GM18508 (cell line): Measurements from ENCODE around the gene SBK1.
"Not testable (repeated sequence)": the region's sequence is repeated elsewhere in the genome, so short reads cannot be mapped to it uniquely, and the experiment has no call there.

Experiments
- ATAC-seq: cut with Tn5 transposase; IDR thresholded peaks from one replicate; pipeline ENCODE4 v1.9.1; 2021; ENCODE audit warnings: moderate number of reproducible peaks; ENCODE audit not compliant: insufficient read depth, unreplicated experiment

Gene SBK1

DNA sequence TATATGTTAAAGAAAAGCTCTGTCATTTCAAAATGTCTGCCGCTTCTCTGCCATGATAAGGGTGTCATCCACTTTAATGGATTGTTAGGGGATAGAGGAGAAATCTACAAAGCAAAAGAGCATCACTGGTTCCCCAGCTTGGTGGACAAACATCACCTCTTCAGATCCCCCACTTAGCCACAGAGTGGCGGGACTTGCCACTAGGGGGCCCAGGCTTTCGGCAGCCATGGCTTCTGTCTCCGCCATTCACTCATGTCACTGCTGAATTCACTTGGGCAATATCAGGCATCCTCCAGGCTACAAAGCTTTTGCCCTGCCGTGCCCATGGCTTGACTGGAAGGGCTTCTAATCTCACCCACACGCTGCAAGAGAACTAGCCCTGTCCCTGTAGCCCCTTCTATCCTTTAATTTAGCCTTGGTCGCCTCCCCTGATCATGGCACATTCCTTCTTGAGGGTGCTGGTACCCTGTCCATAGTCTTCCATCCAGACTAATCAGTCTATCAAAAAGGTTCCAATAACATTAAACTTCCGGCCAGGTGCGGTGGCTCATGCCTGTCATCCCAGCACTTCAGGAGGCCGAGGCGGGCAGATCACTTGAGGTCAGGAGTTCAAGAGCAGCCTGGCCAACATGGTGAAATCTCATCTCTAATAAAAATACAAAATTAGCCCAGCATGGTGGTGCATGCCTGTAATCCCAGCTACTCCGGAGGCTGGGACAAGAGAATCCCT is 34.7 kb downstream of the SBK1 start:
- ATAC-seq = no peak

DNA sequence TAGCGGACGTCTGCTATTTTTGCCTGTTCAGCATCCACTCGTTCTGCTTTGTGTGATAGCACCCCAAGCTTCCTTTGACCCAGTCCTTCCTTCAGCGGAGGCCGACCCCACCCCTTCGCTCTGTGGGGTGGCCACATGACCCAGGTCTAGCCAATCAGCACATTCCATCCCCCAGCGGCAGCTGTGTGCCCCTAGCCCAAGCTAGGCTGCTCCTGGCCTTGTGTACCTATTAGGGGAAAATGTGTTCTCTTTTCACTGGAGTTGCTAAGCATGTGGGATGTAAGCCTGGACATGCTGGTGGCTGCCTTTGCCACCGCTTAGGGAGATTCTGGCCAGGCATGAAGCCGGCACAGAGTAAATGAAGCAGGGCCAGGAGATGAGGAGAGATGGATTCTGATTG is 37.9 kb downstream of the SBK1 start:
- ATAC-seq = not testable (repeated sequence)

DNA sequence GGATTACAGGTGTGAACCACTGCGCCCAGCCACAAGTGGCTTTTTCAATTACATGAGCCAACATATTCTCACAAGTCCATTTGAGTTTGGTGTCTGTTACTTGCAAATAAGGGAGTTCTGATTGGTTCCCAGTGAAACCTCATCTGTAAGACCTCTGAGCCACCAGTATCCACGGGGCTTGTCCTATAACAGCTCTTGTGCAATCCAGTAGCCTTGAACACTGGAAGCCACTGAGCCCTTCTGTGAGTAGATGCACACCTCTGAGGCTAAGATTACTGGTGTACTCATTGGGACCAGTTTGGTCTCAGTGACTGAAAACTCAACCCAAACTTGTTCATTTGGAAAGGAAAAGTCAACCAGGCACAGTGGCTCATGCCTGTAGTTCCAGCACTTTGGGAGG is 38.7 kb downstream of the SBK1 start:
- ATAC-seq = not testable (repeated sequence)

DNA sequence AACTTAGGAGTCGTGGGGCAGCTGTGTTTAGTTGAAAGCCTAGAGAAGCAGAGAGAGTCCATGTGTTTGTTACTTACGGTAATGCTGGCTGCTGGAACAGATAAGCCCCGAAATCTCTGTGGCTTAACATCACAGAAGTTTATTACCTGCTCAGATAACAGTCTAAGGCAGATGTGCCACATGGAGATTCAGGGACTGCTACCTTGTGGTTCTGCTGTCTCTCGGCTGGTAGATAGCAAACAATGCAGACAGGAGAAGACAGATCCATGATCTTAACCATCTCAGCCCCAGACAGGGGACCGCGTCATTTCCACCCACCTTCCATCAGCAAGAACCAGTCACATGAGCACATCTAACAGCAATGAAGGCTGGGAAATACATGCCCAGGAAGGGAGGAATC is 40.3 kb downstream of the SBK1 start:
- ATAC-seq = not testable (repeated sequence)

DNA sequence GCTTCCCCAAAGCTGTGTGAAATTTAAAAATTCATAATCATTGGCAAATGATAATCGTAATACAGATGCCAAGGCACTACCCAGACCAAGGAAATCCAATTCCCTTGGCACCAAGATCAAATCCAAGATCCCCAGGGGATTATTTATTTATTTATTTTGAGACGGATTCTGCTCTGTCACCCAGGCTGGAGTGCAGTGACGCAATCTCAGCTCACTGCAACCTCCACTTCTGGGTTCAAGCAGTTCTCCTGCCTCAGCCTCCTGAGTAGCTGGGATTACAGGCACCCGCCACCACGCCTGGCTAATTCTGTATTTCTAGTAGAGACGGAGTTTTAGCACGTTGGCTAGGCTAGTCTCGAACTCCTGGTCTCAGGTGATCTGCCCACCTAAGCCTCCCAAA is 43.4 kb downstream of the SBK1 start:
- ATAC-seq = not testable (repeated sequence)

DNA sequence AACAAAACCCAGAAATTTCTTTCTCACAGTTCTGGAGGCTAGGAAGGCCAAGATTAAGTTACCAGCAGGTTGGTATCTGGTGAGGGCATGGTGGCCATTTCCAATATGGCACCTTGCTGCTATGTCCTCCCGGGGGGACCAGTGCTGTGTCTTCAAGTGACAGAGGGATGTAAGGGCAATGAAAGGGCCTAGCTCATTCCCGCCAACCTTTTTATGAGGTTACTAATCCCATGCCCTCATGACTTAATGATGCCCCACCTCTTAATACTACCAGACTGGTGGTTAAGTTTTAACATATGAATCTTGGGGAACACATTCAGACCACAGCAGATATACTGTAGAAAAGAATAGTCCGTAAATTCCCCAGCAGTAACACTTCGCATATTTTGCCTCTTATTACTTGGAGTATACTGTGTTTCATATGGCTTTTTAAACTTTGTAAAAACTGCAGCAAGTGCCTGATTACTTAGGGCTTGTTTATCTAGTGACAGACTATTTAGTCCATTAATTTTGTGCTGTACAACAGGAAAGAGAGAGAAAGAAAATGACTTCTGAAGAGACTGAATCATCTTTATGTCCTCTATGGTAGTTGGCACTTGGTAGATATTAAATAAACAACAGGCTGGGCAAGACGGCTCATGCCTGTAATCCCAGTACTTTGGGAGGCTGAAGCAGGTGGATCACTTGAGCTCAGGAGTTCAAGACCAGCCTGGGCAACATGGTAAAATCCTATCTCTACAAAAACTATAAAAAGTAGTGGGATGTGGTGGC is 44.8 kb downstream of the SBK1 start:
- not testable (repeated sequence) for ATAC-seq

DNA sequence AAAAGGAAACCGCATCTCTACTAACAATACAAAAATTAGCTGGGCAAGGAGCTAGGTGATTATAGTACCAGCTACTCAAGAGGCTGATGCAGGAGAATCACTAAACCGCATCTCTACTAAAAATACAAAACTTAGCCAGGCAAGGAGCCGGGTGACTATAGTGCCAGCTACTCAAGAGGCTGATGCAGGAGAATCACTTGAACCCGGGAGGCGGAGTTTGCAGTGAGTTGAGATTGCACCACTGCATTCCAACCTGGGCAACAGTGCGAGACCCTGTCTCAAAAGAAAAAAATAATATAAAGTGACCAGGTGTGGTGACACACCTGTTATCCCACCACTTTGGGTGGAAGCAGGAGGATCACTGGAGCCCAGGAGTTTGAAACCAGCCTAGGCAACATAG is 45.9 kb downstream of the SBK1 start:
- not testable (repeated sequence) for ATAC-seq

DNA sequence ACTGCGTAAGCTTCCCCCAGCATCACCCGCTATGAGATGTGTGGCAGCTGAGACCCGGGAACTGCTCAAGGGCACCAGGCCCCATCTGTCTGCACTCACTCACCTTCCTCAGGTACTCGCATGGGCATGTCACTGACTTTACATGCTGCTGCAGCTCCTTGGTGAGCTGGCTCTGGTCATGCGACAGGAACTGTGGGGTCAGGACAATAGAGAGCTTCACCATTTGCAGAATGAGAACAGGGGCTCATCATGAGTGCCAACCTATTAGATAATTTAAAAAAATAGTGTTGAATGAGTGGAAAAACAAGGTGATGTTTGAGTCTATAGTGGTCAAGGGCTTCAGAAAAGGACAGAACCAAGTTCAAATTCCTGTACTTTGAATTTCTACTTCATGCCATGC is 70.3 kb downstream of the SBK1 start:
- not testable (repeated sequence) for ATAC-seq

DNA sequence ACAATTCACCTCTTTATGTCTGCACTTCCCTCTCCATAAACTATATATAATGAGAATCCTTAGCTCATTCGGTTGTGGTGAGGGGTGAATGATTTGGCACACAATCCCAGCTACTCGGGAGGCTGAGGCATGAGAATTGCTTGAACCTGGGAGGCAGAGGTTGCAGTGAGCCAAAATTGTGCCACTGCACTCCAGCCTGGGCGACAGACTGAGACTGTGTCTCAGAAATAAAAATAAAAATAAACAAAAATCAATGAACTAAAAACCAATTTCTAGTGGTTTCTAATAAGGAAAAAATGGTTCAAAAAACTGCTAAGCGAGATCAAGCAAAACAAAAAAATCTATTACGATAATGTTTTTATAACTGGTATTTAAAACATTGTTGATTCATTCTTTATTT is 71.1 kb downstream of the SBK1 start, which contains the start of gene NPIPB6:
NPIPB6 (minus strand) TSS at position 101 of the 400 bp plus-strand sequence. CDS start 686 bp downstream, outside the sequence.
- not testable (repeated sequence) for ATAC-seq

DNA sequence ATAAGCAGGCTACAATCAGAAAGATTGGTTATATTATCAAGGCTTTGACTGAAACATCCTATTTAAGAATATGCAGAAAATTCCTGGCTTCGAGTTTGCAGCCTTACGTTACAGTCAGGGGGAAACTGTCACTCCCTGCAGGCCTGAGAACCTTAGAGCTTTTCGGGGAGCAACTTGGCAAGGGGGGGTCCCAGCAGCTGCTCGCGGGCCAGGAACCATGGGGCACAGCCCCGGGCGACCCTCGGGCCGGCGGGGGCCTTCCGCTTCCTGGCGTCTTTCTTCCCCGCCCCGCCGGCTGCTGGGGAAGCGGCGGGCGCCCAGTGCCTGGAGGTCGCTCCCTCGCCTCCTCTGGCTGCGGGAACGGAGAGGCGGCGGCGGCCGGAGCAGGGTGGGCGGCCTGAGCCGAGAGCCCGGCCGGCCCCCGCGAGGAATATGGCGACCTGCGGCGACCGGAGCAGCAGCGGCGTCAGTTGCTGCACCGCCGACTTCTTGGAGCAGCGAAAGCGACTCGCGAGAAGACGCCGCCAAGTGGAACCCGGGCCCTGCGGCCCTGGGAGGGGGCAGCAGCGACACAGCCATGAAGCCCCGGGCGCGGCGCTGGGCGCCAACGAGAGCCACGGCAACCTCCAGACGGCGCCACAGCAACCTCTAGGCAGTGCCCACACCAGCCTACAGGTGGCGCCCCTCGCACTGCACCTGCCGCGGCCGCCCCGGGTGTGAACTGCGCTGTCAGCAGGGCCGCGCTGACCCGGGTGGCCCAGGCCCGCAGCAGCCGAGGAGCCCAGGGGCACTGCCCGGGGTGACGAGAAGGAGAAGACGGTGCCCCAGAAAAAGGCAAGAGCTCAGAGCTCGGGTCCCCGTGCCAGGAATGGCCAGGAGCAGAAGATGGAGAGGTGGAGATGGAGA is 72.2 kb downstream of the SBK1 start:
- peak; percentile 68 for ATAC-seq

DNA sequence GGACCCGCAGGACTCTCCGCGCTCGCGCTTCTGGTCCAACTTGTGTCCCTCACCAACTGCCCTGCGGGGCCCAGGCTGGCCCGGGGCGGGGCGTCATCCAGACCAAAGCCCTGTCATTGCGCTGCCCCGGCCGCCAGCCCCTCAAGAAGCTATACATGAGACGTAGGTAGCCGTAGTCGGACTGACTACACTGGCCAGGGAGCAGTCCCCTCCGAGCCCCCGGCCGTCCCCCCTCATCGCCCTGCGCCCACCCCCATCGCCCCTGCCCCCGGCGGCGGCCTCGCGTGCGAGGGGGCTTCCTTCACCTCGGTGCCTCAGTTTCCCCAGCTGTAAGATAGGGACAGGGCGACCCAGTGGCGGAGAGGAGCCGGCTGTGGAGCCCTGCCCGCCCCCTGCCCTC is 75.6 kb downstream of the SBK1 start:
- not testable (repeated sequence) for ATAC-seq
